ENCODE measurements around the gene TRIM34.

TRIM34 gene

DNA sequence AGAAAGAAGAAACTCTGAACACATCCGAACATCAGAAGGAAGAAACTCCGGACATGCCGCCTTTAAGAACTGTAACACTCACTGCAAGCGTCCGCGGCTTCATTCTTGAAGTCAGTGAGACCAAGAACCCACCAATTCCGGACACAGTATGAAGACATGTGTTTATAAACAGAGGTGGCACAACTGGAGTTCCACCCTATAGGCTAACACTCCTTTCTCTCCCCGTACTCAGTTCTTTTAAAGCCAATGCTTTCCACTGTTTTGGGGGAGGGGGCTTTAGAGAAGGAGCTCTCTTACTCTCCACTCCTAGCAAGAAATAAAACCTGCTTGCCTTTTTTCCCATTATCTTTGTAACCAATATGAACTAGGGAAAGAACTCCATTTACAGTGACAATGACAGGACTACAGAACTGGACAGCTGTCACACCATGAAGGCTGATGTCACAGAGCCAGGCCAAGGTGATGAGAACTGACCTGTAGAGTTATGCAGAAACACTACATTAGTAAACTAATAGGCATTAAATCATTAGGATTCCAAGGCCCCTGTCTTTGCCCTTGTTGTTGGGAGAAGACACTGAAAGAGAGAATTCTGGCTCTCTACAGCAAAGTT, 59.3 kb downstream of the TRIM34 start:
- peak overlapping the region; percentile 67; the same call in 1 of the 2 replicates for H3K27ac ChIP-seq (ENCODE audit: low read length)
- 0 out of 2 replicates have a peak, but pooled peaks cover 4% of the 10 kb centered on the region for H3K4me1 ChIP-seq (ENCODE audit: low read length)
- H3K9me2 ChIP-seq (replicated peaks; ENCODE audit: insufficient read depth, low read length), result no peaks in the 10 kb centered on the region
- no peaks in the 10 kb centered on the region for H3K36me3 ChIP-seq (replicated peaks; ENCODE audit: insufficient read depth, low read length)
- peaks cover 13% of the 10 kb centered on the region; the same call in 1 of the 2 replicates for H3K27me3 ChIP-seq (replicated peaks; ENCODE audit: insufficient read depth, low read length)
- H3K9me3 ChIP-seq (replicated peaks; ENCODE audit: insufficient read depth, low read length), result no peaks in the 10 kb centered on the region
- peak overlapping the region; percentile 97 for H3K4me2 ChIP-seq (ENCODE audit: low read depth, low read length)
- TF ChIP-seq, protein P1, sequence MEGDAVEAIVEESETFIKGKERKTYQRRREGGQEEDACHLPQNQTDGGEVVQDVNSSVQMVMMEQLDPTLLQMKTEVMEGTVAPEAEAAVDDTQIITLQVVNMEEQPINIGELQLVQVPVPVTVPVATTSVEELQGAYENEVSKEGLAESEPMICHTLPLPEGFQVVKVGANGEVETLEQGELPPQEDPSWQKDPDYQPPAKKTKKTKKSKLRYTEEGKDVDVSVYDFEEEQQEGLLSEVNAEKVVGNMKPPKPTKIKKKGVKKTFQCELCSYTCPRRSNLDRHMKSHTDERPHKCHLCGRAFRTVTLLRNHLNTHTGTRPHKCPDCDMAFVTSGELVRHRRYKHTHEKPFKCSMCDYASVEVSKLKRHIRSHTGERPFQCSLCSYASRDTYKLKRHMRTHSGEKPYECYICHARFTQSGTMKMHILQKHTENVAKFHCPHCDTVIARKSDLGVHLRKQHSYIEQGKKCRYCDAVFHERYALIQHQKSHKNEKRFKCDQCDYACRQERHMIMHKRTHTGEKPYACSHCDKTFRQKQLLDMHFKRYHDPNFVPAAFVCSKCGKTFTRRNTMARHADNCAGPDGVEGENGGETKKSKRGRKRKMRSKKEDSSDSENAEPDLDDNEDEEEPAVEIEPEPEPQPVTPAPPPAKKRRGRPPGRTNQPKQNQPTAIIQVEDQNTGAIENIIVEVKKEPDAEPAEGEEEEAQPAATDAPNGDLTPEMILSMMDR (IDR thresholded peaks at IDR 0.05; ENCODE audit: low read length), result no peak
- TF ChIP-seq EZH2phosphoT487 (IDR thresholded peaks at IDR 0.05; ENCODE audit: low read length) (no peak), EZH2 (optimal IDR thresholded peaks at IDR 0.05; ENCODE audit: low read depth, low read length) (no peak)
- H2AFZ ChIP-seq (ENCODE audit: low read length), result peak overlapping the region; percentile 94; the same call in 1 of the 2 replicates
- peak overlapping the region; percentile 77 for H3K4me3 ChIP-seq (ENCODE audit: low read length)
- no peaks in the 10 kb centered on the region for H4K20me1 ChIP-seq (ENCODE audit: insufficient read depth, low read length)
- H3K9ac ChIP-seq (ENCODE audit: low read length), result peak overlapping the region; percentile 62; the same call in 1 of the 2 replicates
- H3F3A ChIP-seq (ENCODE audit: insufficient read depth, low read length), result peaks cover 9% of the 10 kb centered on the region
- no peak for DNase-seq
- H3K79me2 ChIP-seq (ENCODE audit: low read length), result no peaks in the 10 kb centered on the region

DNA sequence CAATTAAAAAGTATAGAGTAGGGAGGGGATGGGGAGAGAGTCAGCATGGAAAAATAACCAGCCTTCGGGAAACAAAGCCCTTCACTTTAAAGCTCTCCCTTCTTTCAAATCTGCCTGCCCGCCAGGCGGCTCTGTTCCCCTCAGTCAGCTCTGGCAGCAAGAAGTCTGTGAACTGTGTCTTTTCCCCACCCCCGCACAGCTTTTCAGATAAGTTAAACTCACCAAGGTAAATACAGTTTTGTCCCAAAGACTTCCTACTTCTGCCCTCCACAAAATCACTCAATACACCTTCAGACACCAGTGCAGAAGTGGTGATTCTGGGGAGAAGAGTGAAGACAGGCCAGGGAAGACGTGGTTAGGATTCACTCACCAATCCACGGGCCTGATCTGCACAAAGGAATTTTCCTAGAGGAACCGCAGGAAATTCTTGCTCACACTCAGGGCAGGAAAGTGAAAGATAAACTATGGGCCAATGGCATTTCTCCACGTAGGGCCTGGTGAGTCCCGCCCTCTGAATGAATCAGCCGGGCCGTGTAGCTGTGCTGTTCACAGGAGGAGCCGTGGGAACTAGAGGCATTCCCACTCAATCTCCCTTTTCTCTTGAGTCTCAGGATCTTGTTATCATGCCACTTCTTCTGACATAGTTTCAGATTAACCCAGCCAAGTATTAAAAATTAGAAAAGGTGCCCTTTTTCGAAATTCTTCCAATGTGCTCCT, 60.0 kb downstream of the TRIM34 start, which contains the start of gene TRIM5:
Gene TRIM5, minus strand, starts transcription at position 429 of the 717 bp plus-strand sequence. CDS start 4,897 bp downstream, outside the sequence.
- H3K4me1 ChIP-seq (ENCODE audit: low read length), result 0 out of 2 replicates have a peak, but pooled peaks cover 4% of the 10 kb centered on the region
- H3K27ac ChIP-seq (ENCODE audit: low read length), result peak within 1 kb of the TSS; percentile 67; the same call in 1 of the 2 replicates
- no peaks in the 10 kb centered on the region for H3K36me3 ChIP-seq (replicated peaks; ENCODE audit: insufficient read depth, low read length)
- no peaks in the 10 kb centered on the region for H3K9me2 ChIP-seq (replicated peaks; ENCODE audit: insufficient read depth, low read length)
- TF ChIP-seq EZH2 (optimal IDR thresholded peaks at IDR 0.05; ENCODE audit: low read depth, low read length), result no peak
- TF ChIP-seq, protein P1 (IDR thresholded peaks at IDR 0.05; ENCODE audit: low read length), result peak; percentile 59
- H3F3A ChIP-seq (ENCODE audit: insufficient read depth, low read length), result peaks cover 16% of the 10 kb centered on the region
- H3K79me2 ChIP-seq (ENCODE audit: low read length), result no peaks in the 10 kb centered on the region
- DNase-seq, result peak; percentile 84
- no peaks in the 10 kb centered on the region for H3K9me3 ChIP-seq (replicated peaks; ENCODE audit: insufficient read depth, low read length)
- peak within 1 kb of the TSS; percentile 97 for H3K4me2 ChIP-seq (ENCODE audit: low read depth, low read length)
- H2AFZ ChIP-seq (ENCODE audit: low read length), result peak within 1 kb of the TSS; percentile 94
- peak within 1 kb of the TSS; percentile 77 for H3K4me3 ChIP-seq (ENCODE audit: low read length)
- peaks cover 13% of the 10 kb centered on the region; the same call in 1 of the 2 replicates for H3K27me3 ChIP-seq (replicated peaks; ENCODE audit: insufficient read depth, low read length)
- peak within 1 kb of the TSS; percentile 62 for H3K9ac ChIP-seq (ENCODE audit: low read length)
- H4K20me1 ChIP-seq (ENCODE audit: insufficient read depth, low read length), result no peaks in the 10 kb centered on the region

DNA sequence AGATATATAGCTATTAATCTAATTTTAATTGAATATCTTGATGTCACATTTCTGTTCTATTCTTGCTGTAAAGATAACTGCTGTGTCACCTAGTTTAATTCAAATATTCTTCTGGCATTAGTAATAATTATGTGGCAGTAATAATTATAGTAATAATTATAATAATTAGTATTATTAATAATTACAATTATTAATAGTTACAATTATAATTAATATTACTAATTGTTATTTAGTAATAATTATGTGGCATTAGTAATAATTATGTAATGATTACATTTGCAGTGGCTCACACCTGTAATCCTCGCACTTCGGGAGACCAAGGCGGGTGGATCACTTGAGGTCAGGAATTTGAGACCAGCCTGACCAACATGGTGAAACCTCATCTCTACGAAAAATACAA, 61.6 kb downstream of the TRIM34 start:
- TF ChIP-seq EZH2phosphoT487 (IDR thresholded peaks at IDR 0.05; ENCODE audit: low read length), result no peak
- TF ChIP-seq EZH2 (optimal IDR thresholded peaks at IDR 0.05; ENCODE audit: low read depth, low read length), result no peak
- TF ChIP-seq, protein P1 (IDR thresholded peaks at IDR 0.05; ENCODE audit: low read length), result no peak
- H3K27ac ChIP-seq (ENCODE audit: low read length), result no peak overlapping the region
- no peaks in the 10 kb centered on the region for H3K9me3 ChIP-seq (replicated peaks; ENCODE audit: insufficient read depth, low read length)
- no peak overlapping the region for H3K9ac ChIP-seq (ENCODE audit: low read length)
- no peak overlapping the region for H2AFZ ChIP-seq (ENCODE audit: low read length)
- no peak overlapping the region for H3K4me2 ChIP-seq (ENCODE audit: low read depth, low read length)
- peaks cover 17% of the 10 kb centered on the region for H3F3A ChIP-seq (ENCODE audit: insufficient read depth, low read length)
- no peak overlapping the region for H3K4me3 ChIP-seq (ENCODE audit: low read length)
- H3K36me3 ChIP-seq (replicated peaks; ENCODE audit: insufficient read depth, low read length), result no peaks in the 10 kb centered on the region
- no peak for DNase-seq
- H3K27me3 ChIP-seq (replicated peaks; ENCODE audit: insufficient read depth, low read length), result peaks cover 27% of the 10 kb centered on the region
- no peaks in the 10 kb centered on the region for H3K79me2 ChIP-seq (ENCODE audit: low read length)
- H4K20me1 ChIP-seq (ENCODE audit: insufficient read depth, low read length), result no peaks in the 10 kb centered on the region
- no peaks in the 10 kb centered on the region for H3K9me2 ChIP-seq (replicated peaks; ENCODE audit: insufficient read depth, low read length)
- 0 out of 2 replicates have a peak, but pooled peaks cover 4% of the 10 kb centered on the region for H3K4me1 ChIP-seq (ENCODE audit: low read length)

Measured in MM.1S (cell line).